NT2/D1 (cell line): ENCODE results near the gene RFX3.

Experiments used
- DNase-seq: peaks from one replicate; pipeline ENCODE4 v3.0.0-alpha.2; 2011; ENCODE audit warnings: low read depth, low spot score
- H3K27me3 ChIP-seq: 2 replicates; pipeline ENCODE4 v1.6.0; 2011; ENCODE audit warnings: mild to moderate bottlenecking; ENCODE audit not compliant: insufficient read length, insufficient read depth
- H3K36me3 ChIP-seq: 2 replicates; pipeline ENCODE4 v1.6.1; 2011; ENCODE audit warnings: mild to moderate bottlenecking, low read length, mixed read lengths; ENCODE audit not compliant: insufficient read depth, insufficient read length
- H3K4me1 ChIP-seq: 2 replicates; pipeline ENCODE4 v1.5.1; 2011; ENCODE audit not compliant: insufficient read depth, insufficient read length
- H3K4me3 ChIP-seq: 2 replicates; pipeline ENCODE4 v1.5.1; 2011; ENCODE audit warnings: low read depth; ENCODE audit not compliant: insufficient read length
- H3K9ac ChIP-seq: 2 replicates; pipeline ENCODE4 v1.6.0; 2011; ENCODE audit warnings: low read depth; ENCODE audit not compliant: insufficient read length
- H3K9me3 ChIP-seq: 2 replicates; pipeline ENCODE4 v1.5.1; 2011; ENCODE audit warnings: mild to moderate bottlenecking, low read length; ENCODE audit not compliant: insufficient read depth
- SUZ12 ChIP-seq: IDR thresholded peaks from 2 replicates; pipeline ENCODE4 v1.6.1; 2011; ENCODE audit not compliant: insufficient read length, insufficient read depth; ENCODE audit errors: extremely low read depth
- YY1 ChIP-seq: IDR thresholded peaks from 2 replicates; pipeline ENCODE4 v1.6.1; 2011; ENCODE audit not compliant: insufficient read length, insufficient read depth
- ZNF274 ChIP-seq: IDR thresholded peaks from 2 replicates; pipeline ENCODE4 v1.6.1; 2011; ENCODE audit warnings: mild to moderate bottlenecking, low read depth, low read length

RFX3 gene

GRCh38 chr9:3534614-3535404, 9.0 kb upstream of the RFX3 start:
- no peak for DNase-seq
- H3K4me3 ChIP-seq: no peak overlapping the region

GRCh38 chr9:3532158-3532557, 6.4 kb upstream of the RFX3 start:
- Histone ChIP-seq H3K9me3 (no peaks in the 10 kb centered on the region), H3K36me3 (peaks cover 8% of the 10 kb centered on the region), H3K9ac (no peak overlapping the region), H3K4me1 (no peaks in the 10 kb centered on the region), H3K4me3 (no peak overlapping the region), H3K27me3 (no peaks in the 10 kb centered on the region)
- no peak for TF ChIP-seq ZNF274
- no peak for TF ChIP-seq SUZ12
- TF ChIP-seq YY1: no peak
- DNase-seq: no peak

More at GRCh38 chr9:3534614-3535404, 9.0 kb upstream of the RFX3 start:
- Histone ChIP-seq H3K9ac (no peak overlapping the region), H3K36me3 (peaks cover 3% of the 10 kb centered on the region), H3K4me1 (no peaks in the 10 kb centered on the region), H3K27me3 (no peaks in the 10 kb centered on the region), H3K9me3 (no peaks in the 10 kb centered on the region)
- TF ChIP-seq ZNF274 (no peak), SUZ12 (no peak), YY1 (no peak)

- TF ChIP-seq SUZ12 (no peak), ZNF274 (no peak), YY1 (no peak)
- H3K27me3 ChIP-seq: no peaks in the 10 kb centered on the region
- no peak overlapping the region for H3K9ac ChIP-seq
- no peak for DNase-seq
- no peak overlapping the region for H3K4me3 ChIP-seq
- no peaks in the 10 kb centered on the region for H3K9me3 ChIP-seq
- H3K4me1 ChIP-seq: no peaks in the 10 kb centered on the region
- peaks cover 8% of the 10 kb centered on the region for H3K36me3 ChIP-seq
These were observed 2.6 kb upstream of the RFX3 start for GRCh38 chr9:3528451-3528850.

- no peak for DNase-seq
These were observed 1.5 kb upstream of the RFX3 start for GRCh38 chr9:3526997-3527940.

GRCh38 chr9:3526165-3526996, 580 bp upstream of the RFX3 start:
- peaks cover 8% of the 10 kb centered on the region for H3K36me3 ChIP-seq
- peak; percentile 78 for DNase-seq
- H3K4me1 ChIP-seq: no peaks in the 10 kb centered on the region
- no peaks in the 10 kb centered on the region for H3K9me3 ChIP-seq
- peak overlapping the region; percentile 93 for H3K4me3 ChIP-seq
- H3K27me3 ChIP-seq: no peaks in the 10 kb centered on the region
- H3K9ac ChIP-seq: peak overlapping the region; percentile 99
- TF ChIP-seq YY1 (peak; percentile 77), ZNF274 (no peak)

More at GRCh38 chr9:3526997-3527940, 1.5 kb upstream of the RFX3 start:
- Histone ChIP-seq H3K9me3 (no peaks in the 10 kb centered on the region), H3K9ac (peak overlapping the region; percentile 99), H3K4me1 (no peaks in the 10 kb centered on the region), H3K4me3 (peak overlapping the region; percentile 93), H3K36me3 (peaks cover 8% of the 10 kb centered on the region), H3K27me3 (no peaks in the 10 kb centered on the region)
- no peak for TF ChIP-seq YY1
- no peak for TF ChIP-seq SUZ12
- TF ChIP-seq ZNF274: no peak

GRCh38 chr9:3525096-3525835, 535 bp downstream of the RFX3 start:
- Histone ChIP-seq H3K4me3 (peak overlapping the region; percentile 93), H3K9ac (peak overlapping the region; percentile 74), H3K27me3 (no peaks in the 10 kb centered on the region), H3K4me1 (no peaks in the 10 kb centered on the region), H3K9me3 (no peaks in the 10 kb centered on the region), H3K36me3 (peaks cover 8% of the 10 kb centered on the region)
- DNase-seq: no peak
- TF ChIP-seq ZNF274 (no peak), YY1 (no peak), SUZ12 (no peak)
